HG03045 (cell line): ENCODE measurements around the gene ZNF366.

ENCODE experiments used
- ATAC-seq: cut with Tn5 transposase; IDR thresholded peaks from one replicate; pipeline ENCODE4 v1.9.1; 2021; ENCODE audit warnings: mild to moderate bottlenecking, moderate library complexity; ENCODE audit not compliant: unreplicated experiment

Gene ZNF366

GRCh38 chr5:72447751-72448150, 59.5 kb downstream of the ZNF366 start:
- no peak for ATAC-seq

- ATAC-seq, result no peak
Measured at GRCh38 chr5:72445969-72446368, 61.2 kb downstream of the ZNF366 start.

DNA sequence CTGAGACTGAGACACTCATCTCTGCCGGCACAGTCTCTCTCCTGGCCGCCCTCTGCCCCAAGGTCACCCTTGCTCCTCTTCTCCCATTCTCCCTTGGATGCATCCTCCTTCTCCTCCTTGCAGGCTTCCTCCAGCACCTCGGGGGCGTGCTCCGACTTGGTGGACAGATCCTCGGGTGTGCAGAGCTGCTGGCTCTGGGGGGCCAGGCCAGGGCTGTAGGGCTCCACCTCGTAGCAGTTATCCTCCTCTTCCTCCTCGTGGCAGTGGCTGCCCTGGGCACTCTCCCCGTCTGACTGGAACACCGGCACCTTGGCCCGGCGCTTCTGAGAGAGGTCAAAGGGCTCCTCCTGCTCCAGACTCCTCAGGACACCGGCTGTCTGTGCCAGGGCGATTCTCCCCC, 63.3 kb downstream of the ZNF366 start:
- no peak for ATAC-seq

DNA sequence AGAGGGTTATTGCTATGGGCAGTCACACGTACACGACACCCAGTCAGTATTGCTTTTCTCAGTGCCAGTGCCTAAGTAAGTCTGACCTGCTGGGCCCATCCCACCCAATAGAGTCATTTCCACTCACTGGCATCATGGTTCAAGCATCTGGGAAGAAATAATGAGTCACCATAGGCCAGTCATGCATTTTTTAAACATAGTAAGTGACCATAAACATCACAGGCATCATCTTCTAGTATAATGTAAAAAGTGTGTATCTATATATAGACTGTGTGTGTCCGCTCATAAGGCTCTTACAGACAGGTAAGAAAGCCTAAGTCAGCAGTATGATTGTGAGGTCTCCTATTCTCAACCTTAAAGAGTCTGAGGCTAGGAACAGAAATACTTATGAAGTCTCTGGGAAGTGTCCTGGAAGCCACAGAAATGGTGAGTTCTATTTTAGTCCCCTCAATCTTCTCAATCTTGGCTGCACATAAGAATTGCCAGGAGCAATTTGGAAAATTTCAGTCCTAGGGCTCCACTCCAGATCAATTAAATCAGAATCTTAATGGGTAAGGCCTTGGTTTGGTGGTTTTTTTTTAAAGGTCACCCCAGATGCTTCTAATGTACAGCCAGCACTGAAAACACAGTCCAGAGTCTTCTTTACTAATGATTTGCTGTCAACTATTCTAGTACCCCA, 65.2 kb downstream of the ZNF366 start:
- no peak for ATAC-seq

DNA sequence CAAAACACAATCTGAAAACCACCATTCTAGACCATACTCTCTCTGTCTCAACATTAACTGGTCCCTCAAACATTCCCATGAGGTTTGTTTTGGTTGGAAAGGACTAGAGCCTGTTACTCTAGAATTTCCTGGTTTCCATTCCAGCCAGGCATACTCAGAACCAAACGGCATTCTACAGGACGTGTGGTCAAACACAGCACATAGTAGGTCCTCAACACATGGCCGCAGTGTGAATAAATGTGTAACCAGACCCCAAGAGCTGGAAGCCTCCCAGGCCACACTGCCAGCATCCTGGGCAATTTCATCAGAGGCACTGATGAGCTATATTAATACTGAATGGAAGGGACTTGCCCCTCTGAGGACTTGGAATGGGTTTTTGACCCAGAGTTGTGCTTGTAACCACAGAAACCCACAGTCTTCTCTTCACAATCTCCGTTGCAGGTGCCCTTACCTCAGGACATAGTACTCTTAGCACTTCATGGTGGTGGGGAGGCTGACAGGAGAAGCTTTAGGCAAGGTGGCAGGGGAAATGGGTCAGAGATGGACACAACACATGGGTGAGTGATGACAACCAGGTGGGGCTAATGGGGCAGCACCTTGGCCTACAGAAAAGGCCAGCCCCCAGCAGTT, 66.0 kb downstream of the ZNF366 start:
- no peak for ATAC-seq

DNA sequence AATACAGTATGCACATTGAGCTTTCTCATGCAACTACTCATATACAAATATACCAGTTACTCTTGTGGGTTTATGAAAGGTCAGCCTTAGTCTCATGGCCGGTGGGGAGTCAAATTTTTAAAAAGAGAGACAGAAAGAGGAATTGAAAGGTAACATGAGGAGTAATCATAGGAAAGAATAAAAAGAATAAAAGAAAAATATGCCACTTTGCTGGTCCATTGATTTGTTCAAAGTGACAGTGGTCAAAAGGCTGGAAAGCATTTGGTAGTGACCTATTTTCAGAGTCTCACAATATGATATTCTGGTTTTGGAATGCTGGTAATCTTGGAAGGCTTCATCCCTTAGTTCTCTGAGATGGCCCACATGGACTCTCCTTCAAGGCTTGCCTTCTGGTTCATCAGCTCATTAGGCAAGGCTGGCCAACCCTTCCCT, 67.0 kb downstream of the ZNF366 start:
- no peak for ATAC-seq

GRCh38 chr5:72439192-72439591, 68.0 kb downstream of the ZNF366 start:
- ATAC-seq, result no peak

DNA sequence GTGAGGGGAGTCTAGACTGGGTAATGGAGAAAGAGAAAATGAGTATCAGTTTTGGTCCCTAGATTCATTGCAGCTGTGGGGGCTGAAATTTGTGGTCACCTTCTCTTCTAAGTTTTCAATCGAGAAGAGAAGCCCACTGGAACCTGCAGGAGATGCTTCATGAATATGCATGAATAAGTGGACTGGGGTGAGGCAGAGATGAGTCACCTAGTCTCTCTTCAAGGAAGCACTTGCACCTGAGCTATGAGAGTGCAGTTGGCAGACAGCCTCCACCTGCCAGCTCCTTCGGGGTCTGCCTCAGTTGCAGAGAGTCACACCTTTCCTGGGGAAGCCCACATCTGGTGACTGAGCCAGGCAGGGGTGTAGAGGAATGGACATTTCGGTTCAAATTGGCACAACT, 69.1 kb downstream of the ZNF366 start:
- no peak for ATAC-seq

- ATAC-seq, result no peak
Measured at GRCh38 chr5:72436796-72437471, 70.3 kb downstream of the ZNF366 start.

GRCh38 chr5:72434781-72435437, 72.3 kb downstream of the ZNF366 start:
- no peak for ATAC-seq

GRCh38 chr5:72434056-72434780, 73.0 kb downstream of the ZNF366 start:
- ATAC-seq, result no peak

- ATAC-seq, result no peak
Measured at GRCh38 chr5:72433522-72433921, 73.7 kb downstream of the ZNF366 start.

GRCh38 chr5:72428669-72429068, 78.5 kb downstream of the ZNF366 start:
- ATAC-seq, result no peak

DNA sequence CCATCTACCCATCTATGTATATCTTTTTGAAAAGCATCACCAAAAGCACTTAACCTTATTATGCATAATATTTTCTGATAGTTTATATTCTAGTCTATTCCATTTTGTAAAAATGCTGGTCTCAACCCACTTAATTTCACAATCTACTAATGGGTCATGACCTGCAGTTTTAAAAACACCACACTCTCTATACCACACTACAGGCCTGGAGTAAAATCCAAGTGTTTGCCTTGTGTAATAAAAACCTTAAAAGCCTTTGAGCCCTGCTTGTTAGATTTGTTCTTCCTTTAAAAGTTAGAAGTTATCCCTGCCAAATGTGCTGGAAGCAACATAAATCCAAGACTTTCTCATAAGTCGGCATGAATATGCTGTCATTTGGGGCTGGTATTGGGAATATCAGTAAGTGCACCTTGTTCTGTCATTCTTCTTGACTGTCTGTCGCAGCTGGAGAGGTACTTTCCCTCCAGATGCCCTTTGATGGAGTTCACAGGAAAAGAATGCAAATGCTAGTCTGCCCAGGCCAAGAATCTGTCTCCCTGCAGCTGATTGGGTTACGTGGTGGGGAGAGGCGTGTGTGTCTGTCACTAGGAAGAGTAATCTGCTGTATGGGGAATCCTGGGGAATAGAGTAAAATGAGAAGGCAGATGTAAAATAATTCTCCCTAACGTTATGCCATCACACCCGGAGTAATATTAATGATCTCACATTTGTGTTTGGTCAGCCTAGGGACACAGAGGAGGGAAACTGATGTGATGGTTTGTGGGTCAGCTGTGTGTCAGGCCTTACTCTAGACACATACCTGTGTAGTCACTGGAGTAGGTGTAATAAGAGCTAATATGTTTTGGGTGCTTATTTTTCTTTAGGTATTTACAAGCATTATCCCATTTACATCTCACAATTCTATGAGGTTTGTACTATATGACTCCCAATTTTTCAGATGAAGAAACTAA, 79.4 kb downstream of the ZNF366 start:
- ATAC-seq, result no peak

DNA sequence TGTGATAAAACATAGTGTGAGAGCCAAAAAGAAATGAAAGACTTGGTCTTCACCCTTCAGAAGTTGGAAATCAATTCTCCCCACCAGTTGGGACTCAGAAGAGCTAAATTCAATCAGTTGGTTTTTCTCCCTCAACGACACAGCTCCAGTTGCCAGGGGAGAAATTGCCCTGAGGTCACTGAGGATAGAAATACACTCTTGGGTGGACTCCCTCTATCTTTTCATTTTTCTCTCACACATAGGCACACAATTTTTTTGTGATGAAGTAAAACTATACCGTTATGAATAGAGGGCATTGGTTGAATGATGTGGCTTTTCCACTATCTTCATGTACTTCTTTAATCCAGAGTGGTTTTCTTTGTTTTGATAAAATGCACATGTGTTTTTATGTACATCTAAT, 80.2 kb downstream of the ZNF366 start:
- no peak for ATAC-seq

DNA sequence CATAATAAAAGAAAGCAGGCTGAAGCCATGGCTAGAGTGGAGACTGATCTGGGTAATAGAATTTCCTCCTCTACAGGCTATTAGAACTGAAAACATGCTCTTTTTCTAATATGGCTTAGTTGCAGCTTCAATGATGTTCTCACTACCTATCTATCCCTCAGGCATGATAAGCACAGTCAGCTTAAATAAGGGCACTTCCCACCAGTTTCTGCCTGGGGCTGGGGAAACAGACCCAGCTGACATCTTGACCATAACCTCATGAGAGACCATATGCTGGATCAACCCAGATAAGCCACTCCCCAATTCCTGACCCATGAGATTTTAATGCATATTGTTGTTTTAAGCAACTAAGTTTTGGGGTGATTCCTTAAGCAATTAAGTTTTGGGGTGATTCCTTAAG, 81.2 kb downstream of the ZNF366 start:
- ATAC-seq, result no peak

- ATAC-seq, result no peak
Measured at GRCh38 chr5:72418271-72418670, 88.9 kb downstream of the ZNF366 start.

DNA sequence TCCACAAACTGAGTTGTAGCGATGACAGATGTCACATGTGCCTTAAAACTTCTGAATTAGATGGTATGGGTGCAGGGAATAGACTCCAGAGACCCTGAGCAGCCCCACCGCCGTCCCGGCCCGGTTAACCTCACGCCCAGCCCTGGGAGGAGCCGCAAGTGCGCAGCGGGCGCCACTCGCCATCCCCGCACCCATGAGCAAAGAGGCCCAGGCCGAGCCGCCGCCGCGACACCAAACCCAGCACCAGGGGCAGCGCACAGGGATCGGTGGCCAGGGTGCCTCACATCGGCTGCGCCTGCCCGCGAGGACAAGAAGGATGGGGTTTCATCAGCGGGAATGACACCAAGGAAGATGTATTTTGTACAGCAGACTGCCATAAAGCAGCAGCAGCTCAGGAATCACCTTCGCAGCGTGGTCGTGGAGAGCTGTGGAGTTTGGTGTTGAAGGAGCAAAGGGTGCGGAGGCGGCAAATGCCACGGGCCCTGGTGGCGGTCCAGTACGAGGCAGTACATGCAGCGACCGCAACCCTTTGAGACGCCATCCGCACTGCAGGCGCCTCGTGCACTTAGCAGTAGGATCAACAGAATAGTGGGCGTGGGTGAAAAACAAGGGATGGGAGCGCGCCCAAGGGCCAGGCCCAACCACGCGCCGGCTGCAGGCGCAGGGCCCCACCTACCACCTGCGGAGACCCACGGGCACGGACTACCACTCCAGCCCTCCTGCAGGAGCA, 89.7 kb downstream of the ZNF366 start:
- ATAC-seq, result no peak

DNA sequence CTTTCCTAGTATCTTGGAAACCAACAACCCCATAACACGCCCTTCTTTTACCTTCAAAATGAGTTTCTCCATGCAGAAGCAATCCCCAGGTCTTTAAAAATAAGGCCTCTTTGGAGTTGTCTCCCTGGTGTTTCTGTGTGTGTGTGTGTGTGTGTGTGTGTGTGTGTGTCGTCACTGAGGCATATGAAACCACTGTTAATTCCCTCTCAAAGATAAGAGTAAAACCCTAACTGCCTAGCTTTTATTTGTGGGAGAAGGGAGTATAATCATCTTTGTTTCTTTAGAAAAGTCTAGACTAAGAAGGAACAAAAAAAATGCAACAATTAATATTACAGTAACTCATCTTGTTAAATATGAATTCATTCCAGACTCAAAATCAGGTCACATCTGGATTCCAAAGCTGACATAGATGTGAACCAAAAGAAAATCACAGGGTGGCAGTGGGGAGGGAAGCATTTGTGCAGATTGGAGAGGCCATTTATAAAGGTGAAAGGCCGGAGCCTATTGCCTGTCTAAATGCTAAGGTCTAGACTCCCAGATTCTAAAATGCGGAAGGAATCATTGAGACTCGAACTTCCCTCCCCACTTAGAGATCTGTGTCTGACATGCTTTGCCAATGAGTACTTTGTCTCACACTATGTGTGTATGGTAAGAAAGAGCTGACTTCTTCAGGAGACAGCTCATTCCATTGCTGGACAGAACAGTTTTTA, 91.4 kb downstream of the ZNF366 start:
- ATAC-seq, result no peak
